ENCODE data around the gene RECQL5. TPM values are rescaled to one million over a fixed set of nuclear protein-coding genes. Genes with fewer than 3 reads are reported as not detected.

Gene RECQL5
- total RNA-seq, 4 donors from 2014 or later: 25.1 to 82.8 (median 34.0) TPM

GRCh38 chr17:75631353-75631752 lies 35.6 kb downstream of the RECQL5 start:
- intact Hi-C loops (cut with DNase I): loop anchor here (5.0 kb wide), 1 partner anchor 121 kb away; no protein-coding TSS in a partner anchor

GRCh38 chr17:75630071-75630917 lies 36.7 kb downstream of the RECQL5 start:
- Histone ChIP-seq H3K4me3 (no peak overlapping the region), H3K36me3 (peaks cover 2 to 72% (median 6%) of the 10 kb centered on the region in 3 donors), H3K27ac (no peak overlapping the region), H3K27me3 (no peaks in the 10 kb centered on the region), H3K4me1 (peaks cover 16 to 27% (median 20%) of the 10 kb centered on the region in 3 donors), H3K9me3 (no peaks in the 10 kb centered on the region)
- intact Hi-C loops (cut with DNase I): loop anchor here (5.0 kb wide), 1 partner anchor 122 kb away; no protein-coding TSS in a partner anchor
- WGBS, 2 donors: 91% methylated on average over 15 of the region's 26 CpGs; no CpG with 5 or more reads in 1 of the 2 donors
- DNase-seq: no peak
- TF ChIP-seq CTCF (IDR thresholded peaks at IDR 0.05): no peak
- no peak for TF ChIP-seq POLR2A (IDR thresholded peaks at IDR 0.05)

More at GRCh38 chr17:75631353-75631752, 35.6 kb downstream of the RECQL5 start:
- Histone ChIP-seq H3K9me3 (no peaks in the 10 kb centered on the region), H3K27me3 (no peaks in the 10 kb centered on the region), H3K27ac (no peak overlapping the region), H3K4me1 (peaks cover 16 to 27% (median 20%) of the 10 kb centered on the region in 3 donors), H3K4me3 (no peak overlapping the region), H3K36me3 (peaks cover 0 to 72% (median 6%) of the 10 kb centered on the region in 3 donors)
- DNase-seq: no peak
- TF ChIP-seq CTCF (IDR thresholded peaks at IDR 0.05): no peak
- no peak for TF ChIP-seq POLR2A (IDR thresholded peaks at IDR 0.05)
- 92 to 96% methylated on average over 8 to 15 of the region's 27 CpGs for WGBS, 2 donors

- H3K36me3 ChIP-seq: peaks cover 6 to 83% (median 8%) of the 10 kb centered on the region in 3 donors
- no CpG with 5 or more reads among the region's 14 CpGs for WGBS, 2 donors
- DNase-seq: no peak
- H3K4me3 ChIP-seq: no peak overlapping the region
- H3K27ac ChIP-seq: no peak overlapping the region
- no peaks in the 10 kb centered on the region for H3K9me3 ChIP-seq
- peaks cover 13 to 19% (median 17%) of the 10 kb centered on the region in 3 donors for H3K4me1 ChIP-seq
- no peaks in the 10 kb centered on the region for H3K27me3 ChIP-seq
- TF ChIP-seq POLR2A (IDR thresholded peaks at IDR 0.05): no peak
- TF ChIP-seq CTCF (IDR thresholded peaks at IDR 0.05): no peak
- intact Hi-C loops (cut with DNase I): no loop called here
These were observed 37.8 kb downstream of the RECQL5 start for GRCh38 chr17:75629157-75629556.

- H3K4me3 ChIP-seq: no peak overlapping the region
- H3K9me3 ChIP-seq: no peaks in the 10 kb centered on the region
- peaks cover 6 to 90% (median 8%) of the 10 kb centered on the region in 3 donors for H3K36me3 ChIP-seq
- intact Hi-C loops (cut with DNase I): no loop called here
- no peaks in the 10 kb centered on the region for H3K27me3 ChIP-seq
- TF ChIP-seq POLR2A (IDR thresholded peaks at IDR 0.05): no peak
- TF ChIP-seq CTCF (IDR thresholded peaks at IDR 0.05): no peak
- DNase-seq: no peak
- WGBS, 2 donors: 100% methylated on average over 2 of the region's 6 CpGs; no CpG with 5 or more reads in 1 of the 2 donors
- H3K27ac ChIP-seq: no peak overlapping the region
- H3K4me1 ChIP-seq: peaks cover 5 to 12% (median 10%) of the 10 kb centered on the region in 3 donors
These were observed 38.5 kb downstream of the RECQL5 start for GRCh38 chr17:75628425-75628824.

GRCh38 chr17:75627094-75627493 lies 39.9 kb downstream of the RECQL5 start:
- H3K27ac ChIP-seq: no peak overlapping the region
- H3K9me3 ChIP-seq: no peaks in the 10 kb centered on the region
- DNase-seq: no peak
- peaks cover 6 to 87% (median 8%) of the 10 kb centered on the region in 3 donors for H3K36me3 ChIP-seq
- H3K4me3 ChIP-seq: no peak overlapping the region
- intact Hi-C loops (cut with DNase I): no loop called here
- WGBS, 2 donors: 89 to 100% methylated on average over 5 to 10 of the region's 10 CpGs
- TF ChIP-seq POLR2A (IDR thresholded peaks at IDR 0.05) (no peak), CTCF (IDR thresholded peaks at IDR 0.05) (no peak)
- no peaks in the 10 kb centered on the region for H3K27me3 ChIP-seq
- H3K4me1 ChIP-seq: no peaks in the 10 kb centered on the region
